ENCODE data around the gene TMEM200A. TPM values are rescaled to one million over a fixed set of nuclear protein-coding genes. Genes with fewer than 3 reads are reported as not detected.

TMEM200A gene
- total RNA-seq, 3 donors from 2014 or later, result 4.6 to 6.6 (median 4.8) TPM

- Histone ChIP-seq H3K4me3 (no peak overlapping the region), H3K27me3 (no peaks in the 10 kb centered on the region), H3K36me3 (no peaks in the 10 kb centered on the region), H3K4me1 (no peaks in the 10 kb centered on the region), H3K27ac (no peak overlapping the region), H3K9me3 (no peaks in the 10 kb centered on the region)
- intact Hi-C loops (cut with DNase I; ENCODE audit: low total_unique reads), result no loop called here
- no peak for TF ChIP-seq POLR2A (IDR thresholded peaks at IDR 0.05)
- TF ChIP-seq POLR2AphosphoS5 (IDR thresholded peaks at IDR 0.05), result no peak
- TF ChIP-seq CTCF (IDR thresholded peaks at IDR 0.05), result no peak
- DNase-seq (ENCODE audit: low spot score in 2 of 2), result no peak
Measured at GRCh38 chr6:130482645-130483390, 117.0 kb downstream of the TMEM200A start.

GRCh38 chr6:130485870-130486269 is 120.1 kb downstream of the TMEM200A start:
- Histone ChIP-seq H3K4me1 (no peaks in the 10 kb centered on the region), H3K27ac (no peak overlapping the region), H3K4me3 (no peak overlapping the region), H3K9me3 (no peaks in the 10 kb centered on the region), H3K27me3 (no peaks in the 10 kb centered on the region), H3K36me3 (no peaks in the 10 kb centered on the region)
- TF ChIP-seq CTCF (IDR thresholded peaks at IDR 0.05) (no peak), POLR2AphosphoS5 (IDR thresholded peaks at IDR 0.05) (no peak), POLR2A (IDR thresholded peaks at IDR 0.05) (no peak)
- intact Hi-C loops (cut with DNase I; ENCODE audit: low total_unique reads), result no loop called here
- no peak for DNase-seq (ENCODE audit: low spot score in 2 of 2)

- no peaks in the 10 kb centered on the region for H3K4me1 ChIP-seq
- intact Hi-C loops (cut with DNase I; ENCODE audit: low total_unique reads), result no loop called here
- no peak for DNase-seq (ENCODE audit: low spot score in 2 of 2)
- no peaks in the 10 kb centered on the region for H3K27me3 ChIP-seq
- H3K4me3 ChIP-seq, result no peak overlapping the region
- H3K9me3 ChIP-seq, result peaks cover 0 to 4% of the 10 kb centered on the region in 2 donors
- no peaks in the 10 kb centered on the region for H3K36me3 ChIP-seq
- TF ChIP-seq CTCF (IDR thresholded peaks at IDR 0.05) (no peak), POLR2AphosphoS5 (IDR thresholded peaks at IDR 0.05) (no peak), POLR2A (IDR thresholded peaks at IDR 0.05) (no peak)
- no peak overlapping the region for H3K27ac ChIP-seq
Measured at GRCh38 chr6:130486417-130486816, 120.6 kb downstream of the TMEM200A start.

- Histone ChIP-seq H3K36me3 (no peaks in the 10 kb centered on the region), H3K27me3 (no peaks in the 10 kb centered on the region), H3K4me3 (no peak overlapping the region), H3K9me3 (peaks cover 0 to 8% of the 10 kb centered on the region in 2 donors), H3K27ac (no peak overlapping the region), H3K4me1 (no peaks in the 10 kb centered on the region)
- TF ChIP-seq POLR2AphosphoS5 (IDR thresholded peaks at IDR 0.05) (no peak), CTCF (IDR thresholded peaks at IDR 0.05) (no peak), POLR2A (IDR thresholded peaks at IDR 0.05) (no peak)
- intact Hi-C loops (cut with DNase I; ENCODE audit: low total_unique reads), result no loop called here
- DNase-seq (ENCODE audit: low spot score in 2 of 2), result no peak
Measured at GRCh38 chr6:130489514-130489913, 123.7 kb downstream of the TMEM200A start.

Other genes with a start within 250 kb of the TMEM200A start
- gene SAMD3, start 143.1 kb upstream of the TMEM200A start, total RNA-seq, result 1 to 10 TPM in 2 of 3 donors, under 1 TPM in 1; 0.33 to 2.1 (median 1.2) TPM